NCI-H526 treated with DMSO at 0.1 percent for 48 hours (cell line): ENCODE results near the gene RLF.
A peak's percentile ranks its signal among the peaks of the same experiment; 100 is the strongest.
"Not testable (repeated sequence)": the region's sequence is repeated elsewhere in the genome, so short reads cannot be mapped to it uniquely, and the experiment has no call there.

Source experiments
- DNase-seq: peaks from one replicate; lab custom pipeline; 2025; lab: John Stamatoyannopoulos, UW

Gene RLF

GRCh38 chr1:40174788-40175187 is 13.6 kb downstream of the RLF start:
- DNase-seq = no peak

- DNase-seq = not testable (repeated sequence)
Measured at GRCh38 chr1:40176989-40177388, 15.8 kb downstream of the RLF start.

GRCh38 chr1:40178200-40178599 is 17.0 kb downstream of the RLF start:
- DNase-seq = no peak

GRCh38 chr1:40179496-40180089 is 18.4 kb downstream of the RLF start:
- no peak for DNase-seq

GRCh38 chr1:40183055-40183710 is 22.0 kb downstream of the RLF start:
- no peak for DNase-seq

- no peak for DNase-seq
Measured at GRCh38 chr1:40184193-40184592, 23.0 kb downstream of the RLF start.

- peak; percentile 99 for DNase-seq
Measured at GRCh38 chr1:40185951-40186864, 25.0 kb downstream of the RLF start.

- peak; percentile 67 for DNase-seq
Measured at GRCh38 chr1:40187399-40187798, 26.2 kb downstream of the RLF start.

- not testable (repeated sequence) for DNase-seq
Measured at GRCh38 chr1:40194639-40195038, 33.5 kb downstream of the RLF start.

GRCh38 chr1:40197656-40198055 is 36.5 kb downstream of the RLF start:
- DNase-seq = no peak

GRCh38 chr1:40199126-40199525 is 37.9 kb downstream of the RLF start:
- DNase-seq = no peak

GRCh38 chr1:40204856-40205255 is 43.7 kb downstream of the RLF start:
- DNase-seq = no peak

- DNase-seq = no peak
Measured at GRCh38 chr1:40210511-40211204, 49.5 kb downstream of the RLF start.

GRCh38 chr1:40218333-40218732 is 57.1 kb downstream of the RLF start:
- no peak for DNase-seq

- not testable (repeated sequence) for DNase-seq
Measured at GRCh38 chr1:40221471-40221905, 60.3 kb downstream of the RLF start.

- no peak for DNase-seq
Measured at GRCh38 chr1:40221977-40222772, 61.0 kb downstream of the RLF start.

- no peak for DNase-seq
Measured at GRCh38 chr1:40224040-40224439, 62.9 kb downstream of the RLF start.

- DNase-seq = no peak
Measured at GRCh38 chr1:40226192-40226591, 65.0 kb downstream of the RLF start.

GRCh38 chr1:40232444-40232843 is 71.3 kb downstream of the RLF start:
- DNase-seq = no peak

GRCh38 chr1:40239626-40240025 is 78.4 kb downstream of the RLF start:
- DNase-seq = no peak

- no peak for DNase-seq
Measured at GRCh38 chr1:40240390-40240789, 79.2 kb downstream of the RLF start.
